ENCODE data around the gene ALK.

DNA sequence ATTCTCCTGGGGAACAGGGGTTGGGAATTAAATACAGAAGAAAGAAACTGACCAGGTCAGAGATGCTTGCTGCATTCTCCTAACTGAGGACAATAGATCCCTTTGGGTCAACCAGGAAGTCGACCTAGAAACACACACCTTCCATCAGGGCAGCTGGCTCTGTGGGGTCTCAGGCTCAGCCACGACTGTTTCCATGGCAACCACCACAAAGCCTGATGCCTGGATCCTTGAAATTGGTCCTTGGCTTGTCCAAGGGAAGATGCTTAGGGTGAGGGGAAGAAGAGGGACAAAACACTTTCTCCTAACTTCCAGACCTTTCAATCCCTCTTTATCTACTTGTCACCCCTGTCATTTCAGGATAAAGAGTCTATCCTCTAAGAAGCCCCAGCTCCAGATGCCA, 194.4 kb downstream of the ALK start:
- no peak for TF ChIP-seq POLR2A (IDR thresholded peaks at IDR 0.05)
- TF ChIP-seq, protein P1, sequence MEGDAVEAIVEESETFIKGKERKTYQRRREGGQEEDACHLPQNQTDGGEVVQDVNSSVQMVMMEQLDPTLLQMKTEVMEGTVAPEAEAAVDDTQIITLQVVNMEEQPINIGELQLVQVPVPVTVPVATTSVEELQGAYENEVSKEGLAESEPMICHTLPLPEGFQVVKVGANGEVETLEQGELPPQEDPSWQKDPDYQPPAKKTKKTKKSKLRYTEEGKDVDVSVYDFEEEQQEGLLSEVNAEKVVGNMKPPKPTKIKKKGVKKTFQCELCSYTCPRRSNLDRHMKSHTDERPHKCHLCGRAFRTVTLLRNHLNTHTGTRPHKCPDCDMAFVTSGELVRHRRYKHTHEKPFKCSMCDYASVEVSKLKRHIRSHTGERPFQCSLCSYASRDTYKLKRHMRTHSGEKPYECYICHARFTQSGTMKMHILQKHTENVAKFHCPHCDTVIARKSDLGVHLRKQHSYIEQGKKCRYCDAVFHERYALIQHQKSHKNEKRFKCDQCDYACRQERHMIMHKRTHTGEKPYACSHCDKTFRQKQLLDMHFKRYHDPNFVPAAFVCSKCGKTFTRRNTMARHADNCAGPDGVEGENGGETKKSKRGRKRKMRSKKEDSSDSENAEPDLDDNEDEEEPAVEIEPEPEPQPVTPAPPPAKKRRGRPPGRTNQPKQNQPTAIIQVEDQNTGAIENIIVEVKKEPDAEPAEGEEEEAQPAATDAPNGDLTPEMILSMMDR (IDR thresholded peaks at IDR 0.05), result no peak
